Suppressor macrophage (primary cell): Measurements from ENCODE around the gene COL21A1.
A peak's percentile ranks its signal among the peaks of the same experiment; 100 is the strongest.
"Not testable (repeated sequence)": the region's sequence is repeated elsewhere in the genome, so short reads cannot be mapped to it uniquely, and the experiment has no call there.

Source experiments
- DNase-seq, 4 experiments: peaks; one replicate each; pipeline ENCODE4 v3.0.0-alpha.2; 2020 to 2022

Gene COL21A1

DNA sequence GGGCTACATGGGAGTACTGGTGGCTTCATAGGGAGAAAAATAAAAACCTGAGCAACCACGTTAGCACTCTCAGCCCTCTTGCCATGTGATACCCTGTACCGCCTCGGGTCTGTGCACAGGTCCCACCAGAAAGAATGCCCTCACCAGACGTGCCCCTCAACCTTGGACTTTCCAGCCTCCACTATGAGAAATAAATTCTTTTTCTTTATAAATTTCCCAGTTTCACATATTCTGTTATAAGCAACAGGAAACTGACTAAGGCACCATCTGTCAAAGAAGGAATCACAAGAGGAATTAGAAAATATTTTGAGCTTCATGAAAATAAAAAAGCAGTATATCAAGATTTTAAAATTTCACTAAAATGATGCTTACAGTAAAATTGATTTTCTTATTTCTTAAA, 203.6 kb downstream of the COL21A1 start:
- DNase-seq = no peak

- no peak for DNase-seq
These were observed 204.3 kb downstream of the COL21A1 start for GRCh38 chr6:56043076-56043475.

DNA sequence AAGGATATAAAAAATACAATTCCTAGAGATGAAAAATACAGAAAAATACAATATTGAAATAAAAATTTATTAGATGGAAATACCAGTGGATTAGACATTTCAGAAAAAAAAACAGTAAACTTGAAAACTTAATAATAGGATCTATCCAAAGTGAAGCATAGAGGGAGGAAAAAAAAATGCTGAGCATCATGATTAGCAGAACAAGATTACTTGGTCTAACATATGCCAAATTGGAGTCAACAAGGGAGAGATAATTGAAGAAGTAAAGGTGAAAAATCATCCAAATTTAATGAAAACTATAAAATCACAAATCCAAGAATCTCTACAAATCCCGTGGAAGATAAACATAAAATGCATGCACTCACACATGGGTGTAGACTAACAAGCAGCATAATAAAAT, 205.8 kb downstream of the COL21A1 start:
- no peak for DNase-seq

GRCh38 chr6:56040889-56041301, 206.5 kb downstream of the COL21A1 start:
- DNase-seq = no peak

GRCh38 chr6:56040223-56040622, 207.2 kb downstream of the COL21A1 start:
- DNase-seq = peak in 3 of 4 experiments; percentile 8 to 55 (median 54)

DNA sequence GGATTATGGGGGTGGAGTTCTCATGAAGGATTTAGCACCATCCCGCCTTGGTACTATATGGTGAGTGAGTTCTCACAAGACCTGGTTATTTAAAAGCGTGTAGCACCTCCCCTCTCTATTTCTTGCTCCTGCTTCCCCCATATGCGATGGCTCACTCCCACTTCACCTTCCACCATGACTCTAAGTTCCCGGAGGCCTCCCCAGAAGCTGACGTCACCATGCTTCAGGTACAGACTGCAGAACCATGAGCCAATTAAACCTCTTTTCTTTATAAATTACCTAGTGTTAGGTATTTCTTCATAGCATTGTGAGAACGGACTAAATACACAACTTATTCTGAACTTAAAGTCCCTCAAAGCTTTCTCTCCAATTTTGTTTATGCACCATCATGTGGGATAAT, 208.6 kb downstream of the COL21A1 start:
- no peak for DNase-seq

DNA sequence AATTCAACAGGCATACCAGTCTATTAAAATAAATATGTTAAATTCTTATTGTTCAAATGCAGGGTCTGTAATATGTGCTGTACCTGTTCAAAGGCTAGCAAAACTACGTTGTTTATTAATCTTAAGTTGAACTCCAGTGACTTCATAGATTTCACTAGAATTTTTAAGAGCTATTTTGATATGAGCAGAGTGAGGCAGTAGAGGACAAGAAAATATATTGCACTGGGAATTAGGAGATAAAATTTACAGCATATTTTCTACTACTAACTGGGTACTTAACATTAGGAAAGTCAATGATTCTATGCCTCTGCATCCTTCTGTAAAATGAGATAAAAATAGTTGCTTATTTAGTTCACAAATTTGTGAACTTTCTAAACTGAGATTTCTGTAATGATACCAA, 209.8 kb downstream of the COL21A1 start:
- DNase-seq = no peak

DNA sequence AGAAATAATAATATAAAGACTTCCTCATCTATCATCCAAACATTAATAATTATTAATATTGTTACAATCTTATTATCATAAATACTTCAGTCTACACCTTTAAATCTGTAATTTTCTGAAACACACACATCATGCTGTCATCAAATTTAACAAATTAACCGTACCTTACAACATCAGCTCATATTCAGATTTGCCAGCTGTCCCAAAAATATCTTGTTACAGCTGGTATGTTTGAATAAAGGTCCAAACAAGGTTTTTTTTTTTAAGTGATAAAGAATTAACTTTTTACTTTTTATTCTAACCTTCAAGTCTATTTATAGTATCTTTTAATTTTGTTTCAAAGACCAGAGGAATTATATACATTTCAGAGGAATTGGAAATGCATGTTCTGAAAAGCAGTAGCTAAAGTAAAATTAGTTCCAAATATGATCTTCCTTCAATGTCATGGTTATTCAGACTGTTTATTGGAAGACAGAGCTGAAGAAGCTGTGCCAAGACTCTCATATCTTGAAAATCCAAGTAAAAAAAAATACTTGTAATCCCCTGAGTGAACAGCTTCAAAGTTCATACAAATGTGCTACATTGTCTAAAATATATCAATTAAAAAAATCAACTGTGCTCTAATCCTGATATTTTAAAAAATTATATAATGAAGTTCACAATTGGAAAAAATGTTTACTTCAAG, 210.3 kb downstream of the COL21A1 start:
- DNase-seq = no peak

DNA sequence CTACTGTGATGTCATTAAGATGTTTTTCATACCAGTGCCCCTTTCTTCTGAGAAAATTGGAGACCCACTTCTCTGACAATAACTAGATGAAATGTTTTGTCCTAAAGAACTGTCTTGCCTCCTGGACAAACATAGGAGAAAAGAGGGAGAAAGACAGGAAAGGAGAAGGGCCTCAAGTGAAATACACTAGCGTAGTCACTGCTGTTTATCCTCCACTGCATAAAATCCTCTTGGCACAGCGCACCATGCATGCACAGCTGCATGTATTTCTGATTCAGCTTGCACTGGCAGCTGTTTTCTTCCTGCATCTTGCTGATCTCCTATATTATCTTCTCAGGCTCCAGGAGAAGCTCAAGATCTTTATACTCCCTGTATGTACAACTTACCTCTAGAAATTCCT, 214.0 kb downstream of the COL21A1 start:
- no peak for DNase-seq

DNA sequence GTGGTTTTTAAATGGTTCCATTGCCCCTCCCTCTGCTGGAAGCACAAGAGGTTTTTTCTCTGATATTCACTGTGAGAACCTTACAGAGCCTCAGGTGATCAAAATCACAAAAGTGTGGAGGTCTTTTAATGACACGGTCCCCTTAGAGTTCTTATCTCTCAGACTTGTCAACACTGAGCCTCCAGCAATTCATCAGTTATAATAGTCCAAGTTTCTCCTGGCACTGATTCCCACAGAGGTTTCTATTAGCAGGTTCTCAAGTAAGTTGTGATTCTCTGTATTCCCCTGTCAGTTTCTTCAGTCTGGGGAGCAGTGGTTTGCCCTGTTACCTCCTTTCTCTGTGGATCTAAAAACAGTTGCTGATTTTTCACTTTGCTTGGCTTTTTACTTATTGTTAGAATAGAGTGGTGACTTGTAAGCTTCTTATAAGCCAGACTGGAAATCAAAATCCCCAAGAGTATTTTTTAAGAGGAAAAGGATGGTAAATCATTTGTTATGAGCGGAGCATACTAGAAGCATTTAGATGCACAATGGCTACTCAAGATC, 214.6 kb downstream of the COL21A1 start:
- no peak for DNase-seq

DNA sequence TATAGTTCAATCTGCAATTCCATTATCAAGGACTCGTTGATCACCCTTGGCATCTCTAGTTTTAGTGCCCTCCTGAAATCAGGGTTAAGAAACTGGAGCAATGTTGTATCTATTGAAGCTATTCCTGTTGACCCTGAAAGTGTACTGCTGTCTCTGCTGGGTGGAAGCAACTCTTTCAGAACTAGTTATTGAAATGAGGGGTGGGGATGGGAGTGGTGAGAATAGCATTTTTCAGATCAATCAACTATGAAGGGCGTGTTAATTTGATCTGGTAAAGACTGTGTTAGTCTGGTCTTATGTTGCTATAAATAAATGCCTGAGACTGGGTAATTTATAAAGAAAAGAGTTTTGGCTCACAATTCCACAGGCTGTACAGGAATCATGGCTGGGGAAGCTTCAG, 219.5 kb downstream of the COL21A1 start:
- DNase-seq = no peak

GRCh38 chr6:56026455-56027180, 220.8 kb downstream of the COL21A1 start:
- DNase-seq = no peak

- no peak for DNase-seq
These were observed 221.6 kb downstream of the COL21A1 start for GRCh38 chr6:56025795-56026194.

- no peak for DNase-seq
These were observed 222.4 kb downstream of the COL21A1 start for GRCh38 chr6:56024931-56025330.

GRCh38 chr6:56023829-56024228, 223.6 kb downstream of the COL21A1 start:
- DNase-seq = no peak

DNA sequence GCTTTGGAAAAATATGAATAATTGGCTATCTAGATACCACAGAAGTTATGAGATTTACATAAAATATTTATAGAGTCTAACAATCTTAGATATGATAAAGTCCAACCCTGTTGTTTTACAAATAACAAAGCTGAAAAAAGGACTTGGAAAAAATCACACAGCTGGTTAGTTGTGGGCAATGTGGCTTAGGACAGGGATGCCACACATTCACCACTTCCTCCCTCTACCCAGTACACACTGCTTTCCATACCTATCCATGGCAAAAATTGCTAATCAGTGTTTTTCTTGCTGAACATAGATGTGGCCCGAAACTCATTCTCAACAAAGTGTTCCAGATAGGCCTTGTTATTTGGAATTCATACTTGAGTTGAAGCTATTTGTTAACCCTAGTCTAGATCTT, 224.7 kb downstream of the COL21A1 start:
- DNase-seq = no peak

DNA sequence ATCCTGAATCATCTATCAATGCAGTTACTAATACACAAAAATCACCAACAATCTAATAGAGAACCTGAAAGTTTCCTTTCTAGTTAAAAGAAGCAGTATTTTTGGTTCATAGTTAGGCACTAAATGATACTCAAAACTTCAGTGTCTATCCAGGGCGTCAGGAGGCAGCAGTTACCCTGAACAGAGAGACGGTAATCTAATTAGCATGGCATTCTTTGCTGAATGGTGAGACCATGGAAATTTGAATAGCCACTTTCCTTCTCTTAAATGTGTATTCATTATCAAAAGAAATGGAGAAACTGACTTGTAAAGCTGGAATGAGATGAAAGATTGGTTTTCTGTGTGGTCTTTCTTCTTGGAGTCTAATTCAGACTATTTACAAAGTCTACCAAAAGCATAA, 225.4 kb downstream of the COL21A1 start:
- DNase-seq = no peak

DNA sequence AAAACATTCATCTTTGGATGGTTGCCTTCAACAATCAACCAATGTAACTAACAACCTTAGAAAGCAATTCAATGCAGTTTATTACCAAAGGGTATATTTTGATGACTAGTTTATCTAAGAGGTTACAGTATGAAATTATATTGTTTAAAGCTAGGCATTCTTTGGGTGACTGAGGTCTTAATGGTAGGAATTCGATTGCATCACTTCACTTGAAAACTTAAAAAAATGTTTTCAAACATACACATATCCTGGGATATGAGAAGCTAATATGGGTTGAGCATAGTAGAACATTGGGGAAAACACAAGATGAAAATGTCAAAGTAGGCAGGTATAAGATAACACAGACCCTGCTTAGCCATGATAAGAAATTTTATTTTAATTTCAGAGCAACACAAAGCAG, 227.4 kb downstream of the COL21A1 start:
- no peak for DNase-seq

DNA sequence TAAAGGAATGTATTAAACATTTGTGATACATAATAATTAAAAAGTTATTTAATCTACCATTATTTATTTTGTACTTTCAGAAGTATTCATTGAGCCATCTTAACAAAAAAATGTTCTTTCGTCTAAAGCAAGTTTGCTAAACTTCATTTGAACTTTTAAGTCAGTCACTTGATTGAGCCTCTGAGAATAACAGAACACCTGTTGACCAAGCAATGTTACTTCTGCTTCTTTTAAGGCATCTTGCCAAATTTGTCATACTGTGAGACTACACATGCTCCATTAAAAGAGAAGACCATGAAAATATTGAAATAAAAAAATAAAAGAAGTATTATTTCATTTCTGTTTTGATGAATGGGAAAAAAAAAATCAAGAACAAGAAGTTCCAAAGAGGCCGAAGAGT, 230.2 kb downstream of the COL21A1 start:
- DNase-seq = peak in 2 of 4 experiments; percentile 17 to 22

GRCh38 chr6:56014039-56014438, 233.3 kb downstream of the COL21A1 start:
- DNase-seq = not testable (repeated sequence)

DNA sequence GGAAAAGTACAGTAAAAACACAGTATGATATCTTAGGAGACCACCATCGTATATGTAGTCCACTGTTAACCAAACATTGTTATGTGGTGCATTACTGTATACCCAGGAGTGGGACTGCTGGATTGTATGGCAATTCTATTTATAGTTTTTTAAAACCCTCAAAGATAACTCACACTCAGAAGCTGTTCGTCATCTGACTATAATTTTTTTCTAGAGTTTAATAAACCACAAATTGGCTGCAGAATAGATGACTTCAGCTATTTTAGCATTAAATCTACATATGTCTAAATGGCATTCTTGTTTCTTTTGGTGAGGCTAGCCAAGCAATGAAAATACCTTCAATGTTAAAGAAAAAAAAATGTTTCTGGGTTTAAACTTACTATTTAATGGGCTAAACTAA, 237.7 kb downstream of the COL21A1 start:
- no peak for DNase-seq
